Stimulated activated CD4-positive, alpha-beta T cell treated with anti-CD3 and anti-CD28 coated beads, TNF-alpha, amount 100 ng/mL, for 1 hour (primary cell): ENCODE results near the gene FBXO7.
"Not testable (repeated sequence)": the region's sequence is repeated elsewhere in the genome, so short reads cannot be mapped to it uniquely, and the experiment has no call there.

ENCODE experiments used
- DNase-seq, 3 donors: peaks; one replicate each; pipeline ENCODE4 v3.0.0-alpha.2; 2020; ENCODE audit warnings: low read depth in 3 of 3, low spot score in 1 of 3

The FBXO7 gene

GRCh38 chr22:32474635-32475467 is at the start of gene FBXO7:
TSS of gene FBXO7 (plus strand) at chr22:32474811. CDS start at chr22:32475003, 192 bp downstream.
- DNase-seq, result peak; percentile 48 to 75 (median 65)

GRCh38 chr22:32426881-32427280 is 47.7 kb upstream of the FBXO7 start:
- no peak for DNase-seq

- DNase-seq, result no peak
Measured at GRCh38 chr22:32430352-32430751, 44.3 kb upstream of the FBXO7 start.

GRCh38 chr22:32444068-32444467 is 30.5 kb upstream of the FBXO7 start:
- no peak for DNase-seq

- no peak for DNase-seq
Measured at GRCh38 chr22:32446321-32446720, 28.3 kb upstream of the FBXO7 start.

- no peak for DNase-seq
Measured at GRCh38 chr22:32448980-32449379, 25.6 kb upstream of the FBXO7 start.

- DNase-seq, result no peak
Measured at GRCh38 chr22:32457031-32457430, 17.6 kb upstream of the FBXO7 start.

- no peak for DNase-seq
Measured at GRCh38 chr22:32462452-32462851, 12.2 kb upstream of the FBXO7 start.

GRCh38 chr22:32465661-32466060 is 8.9 kb upstream of the FBXO7 start:
- DNase-seq, result no peak

GRCh38 chr22:32466496-32466895 is 8.1 kb upstream of the FBXO7 start:
- no peak for DNase-seq

GRCh38 chr22:32469799-32470212 is 4.8 kb upstream of the FBXO7 start:
- no peak for DNase-seq

- peak in 1 of 3 donors; percentile 3 for DNase-seq
Measured at GRCh38 chr22:32473388-32473952, 1.1 kb upstream of the FBXO7 start.

GRCh38 chr22:32475468-32476010 is 928 bp downstream of the FBXO7 start:
- no peak for DNase-seq

- no peak for DNase-seq
Measured at GRCh38 chr22:32476281-32477195, 1.9 kb downstream of the FBXO7 start.

- DNase-seq, result no peak
Measured at GRCh38 chr22:32477596-32477995, 3.0 kb downstream of the FBXO7 start.

- not testable (repeated sequence) for DNase-seq
Measured at GRCh38 chr22:32478552-32478951, 3.9 kb downstream of the FBXO7 start.

GRCh38 chr22:32478994-32479393 is 4.4 kb downstream of the FBXO7 start:
- no peak for DNase-seq

- DNase-seq, result no peak
Measured at GRCh38 chr22:32480238-32480637, 5.6 kb downstream of the FBXO7 start.

- DNase-seq, result no peak
Measured at GRCh38 chr22:32482708-32483107, 8.1 kb downstream of the FBXO7 start.

GRCh38 chr22:32486656-32487390 is 12.2 kb downstream of the FBXO7 start:
- DNase-seq, result no peak

- DNase-seq, result no peak
Measured at GRCh38 chr22:32487461-32487860, 12.8 kb downstream of the FBXO7 start.
